K562 (cell line): ENCODE data around the gene SENP7. TPM values are rescaled to one million over a fixed set of nuclear protein-coding genes. Genes with fewer than 3 reads are reported as not detected.

Source experiments
- ATAC-seq: fragments of 200-7000 bp; cut with Tn5 transposase; 3 replicates; pipeline ENCODE4 v1.9.1; 2020; ENCODE audit warnings: moderate library complexity
- BruUV-seq: library from RNA; stranded (reverse); fragments of 400-500 nt; replicated peaks from 2 replicates; lab custom pipeline; 2021; lab: Mats Ljungman, UMichigan
- CTCF ChIA-PET: fragments of 300-600 bp; formaldehyde crosslinking; extraction: SDS; loops from one replicate; lab custom pipeline; 2021; ENCODE audit warnings: low intra/inter-chr PET ratio; lab: Yijun Ruan, JAX
- POLR2A ChIA-PET: fragments of 300-600, 350-650 bp; sonication (Branson Sonifier 250); formaldehyde crosslinking; extraction: SDS; loops from one replicate; lab custom pipeline; 2021; ENCODE audit warnings: antibody characterized with exemption, inconsistent platforms; lab: Yijun Ruan, JAX
- DNase-seq, 4 experiments: peaks; one replicate each; pipeline versions ENCODE4 v3.0.0 to v3.0.0-alpha.2; 2011 to 2018; ENCODE audit warnings: low spot score in 3 of 4, mixed read lengths in 3 of 4; ENCODE audit errors: extremely low read depth in 1 of 4
- FAIRE-seq: peaks from 2 replicates; lab custom pipeline; 2011; peaks lifted over from hg19 to GRCh38; lab: Jason Lieb, UNC
- H2AFZ ChIP-seq: 2 replicates; pipeline ENCODE4 v1.6.0; 2011; ENCODE audit warnings: low read depth, low read length, control low read depth, inconsistent platforms
- H3K27ac ChIP-seq: fragments of 200-600 bp; 3 replicates; pipeline ENCODE4 v1.8.0; 2011; ENCODE audit warnings: low read depth, mild to moderate bottlenecking, control low read depth, inconsistent platforms, low read length, moderate library complexity, mixed read lengths; ENCODE audit errors: extremely low read depth
- H3K27me3 ChIP-seq, 2 experiments: fragments of 300-600 bp in 1 of 2; 2 replicates in 1 of 2; 3 replicates in 1 of 2; pipeline versions ENCODE4 v1.6.0 to v1.8.0; 2011; ENCODE audit warnings: inconsistent platforms in 2 of 2, low read length in 2 of 2, mild to moderate bottlenecking in 1 of 2, mixed read lengths in 1 of 2, moderate library complexity in 1 of 2; ENCODE audit not compliant: control insufficient read depth in 2 of 2, insufficient read depth in 2 of 2
- H3K36me3 ChIP-seq: fragments of 300-600 bp; 3 replicates; pipeline ENCODE4 v1.8.0; 2011; ENCODE audit warnings: mild to moderate bottlenecking, low read length, inconsistent platforms; ENCODE audit not compliant: control insufficient read depth, insufficient read depth
- H3K4me1 ChIP-seq, 2 experiments: fragments of 200-600 bp in 1 of 2; replicated peaks in 1 of 2; 2 replicates in 1 of 2; 3 replicates in 1 of 2; pipeline versions ENCODE4 v1.5.1 to v1.8.0; 2011; ENCODE audit warnings: inconsistent platforms in 2 of 2, low read length in 2 of 2, mild to moderate bottlenecking in 1 of 2, mixed read lengths in 1 of 2, moderate library complexity in 1 of 2; ENCODE audit not compliant: control insufficient read depth in 2 of 2, insufficient read depth in 2 of 2
- H3K4me2 ChIP-seq: 2 replicates; pipeline ENCODE4 v1.6.1; 2011; ENCODE audit warnings: low read length, control low read depth, inconsistent platforms, mixed read lengths; ENCODE audit not compliant: insufficient read depth
- H3K4me3 ChIP-seq: fragments of 200-600 bp; sonication (generic), shearing (Covaris generic); 2 replicates; pipeline ENCODE4 v1.5.1; 2016; ENCODE audit warnings: control low read depth, inconsistent platforms
- H3K79me2 ChIP-seq: fragments of 200-600 bp; 3 replicates; pipeline ENCODE4 v1.8.0; 2011; ENCODE audit warnings: low read length, inconsistent platforms; ENCODE audit not compliant: control insufficient read depth, insufficient read depth
- H3K9ac ChIP-seq, 2 experiments: 2 replicates each; pipeline versions ENCODE4 v1.6.0 to v1.6.1; 2011; ENCODE audit warnings: low read depth in 2 of 2, low read length in 2 of 2, control low read depth in 1 of 2, inconsistent platforms in 1 of 2, mild to moderate bottlenecking in 1 of 2, mixed read lengths in 1 of 2; ENCODE audit not compliant: insufficient read depth in 1 of 2
- H3K9me1 ChIP-seq: one replicate; pipeline ENCODE4 v1.6.0; 2011; ENCODE audit warnings: inconsistent platforms, mild to moderate bottlenecking, low read length, moderate library complexity; ENCODE audit not compliant: control insufficient read depth, insufficient read depth
- H3K9me3 ChIP-seq: replicated peaks from 2 replicates; pipeline ENCODE4 v1.5.1; 2011; ENCODE audit warnings: low read depth, low read length, inconsistent platforms; ENCODE audit not compliant: control insufficient read depth, insufficient read depth
- H4K20me1 ChIP-seq: replicated peaks from 2 replicates; pipeline ENCODE4 v1.6.1; 2011; ENCODE audit warnings: low read length, inconsistent platforms, mixed read lengths; ENCODE audit not compliant: control insufficient read depth, insufficient read depth
- E2F5 ChIP-seq: sonication (generic); formaldehyde crosslinking; IDR thresholded peaks from 2 replicates; pipeline ENCODE4 v1.8.0; 2022; ENCODE audit warnings: mild to moderate bottlenecking, missing genetic modification reagents
- GTF2F1 ChIP-seq: IDR thresholded peaks from 2 replicates; pipeline ENCODE4 v1.6.1; 2011; ENCODE audit warnings: low read depth, low read length, improper control_type of control experiment
- HCFC1 ChIP-seq: IDR thresholded peaks from 2 replicates; pipeline ENCODE4 v1.6.1; 2012; ENCODE audit warnings: low read depth, low read length, improper control_type of control experiment
- IRF2 ChIP-seq: sonication (generic); formaldehyde crosslinking; IDR thresholded peaks from 2 replicates; pipeline ENCODE4 v1.8.1; 2022; ENCODE audit warnings: mild to moderate bottlenecking, missing genetic modification reagents
- KDM2B ChIP-seq: fragments of 250-450 bp; sonication (Bioruptor Pico); IDR thresholded peaks from 2 replicates; pipeline ENCODE4 v1.8.0; 2021; ENCODE audit warnings: mild to moderate bottlenecking, moderate library complexity
- KLF1 ChIP-seq: fragments of 450-650 bp; IDR thresholded peaks from 2 replicates; pipeline ENCODE4 v1.6.1; 2016; ENCODE audit warnings: missing genetic modification characterization, missing compliant biosample characterization
- L3MBTL2 ChIP-seq: fragments of 450-650 bp; IDR thresholded peaks from 2 replicates; pipeline ENCODE4 v1.6.1; 2016; ENCODE audit warnings: mild to moderate bottlenecking, moderate library complexity
- PKNOX1 ChIP-seq: fragments of 450-650 bp; IDR thresholded peaks from 2 replicates; pipeline ENCODE4 v1.6.1; 2016
- RBM15 ChIP-seq: fragments of 200-400 bp; formaldehyde crosslinking; IDR thresholded peaks from 2 replicates; pipeline ENCODE4 v1.6.1; 2018; ENCODE audit warnings: mild to moderate bottlenecking, low read length, moderate library complexity; ENCODE audit not compliant: insufficient read depth
- SRSF9 ChIP-seq: fragments of 200-400 bp; formaldehyde crosslinking; IDR thresholded peaks from 2 replicates; pipeline ENCODE4 v1.6.1; 2017; ENCODE audit warnings: low read depth, low read length, borderline replicate concordance
- THAP7 ChIP-seq: fragments of 250-450 bp; sonication (Bioruptor Pico); IDR thresholded peaks from 2 replicates; pipeline ENCODE4 v1.5.0; 2021
- ZBTB49 ChIP-seq: sonication (generic); formaldehyde crosslinking; IDR thresholded peaks from 2 replicates; pipeline ENCODE4 v1.8.0; 2022; ENCODE audit warnings: missing genetic modification reagents, mild to moderate bottlenecking, borderline replicate concordance
- in situ Hi-C: fragments of 300-500 bp; cut with MboI; formaldehyde crosslinking; loops from 4 replicates; pipeline ENCODE4 v1.15.0; 2018; ENCODE audit warnings: inconsistent platforms, mixed read lengths
- intact Hi-C: fragments of 100-400 bp; cut with micrococcal nuclease; formaldehyde crosslinking; loops from 2 replicates; pipeline ENCODE4 v1.14.2; 2022
- polyA plus RNA-seq, 8 experiments: library from polyadenylated mRNA; depleted of rRNA in 4 of 8; stranded (reverse) in 5 of 8; unstranded in 3 of 8; fragments of >200 nt; fragmentation: Nextera tagmentation in 2 of 8; fragmentation: Illumina TruSeq in 1 of 8; extraction: Ambion mirVana in 2 of 8; extraction: Trizol in 1 of 8; gene quantifications; 2 replicates each; pipeline versions ENCODE4 v1.2.1 to v1.2.3, GENCODE V29; 2011 to 2014; ENCODE audit warnings: inconsistent platforms in 1 of 8, missing spikeins in 1 of 8
- total RNA-seq, 7 experiments: library from RNA; depleted of rRNA in 6 of 7; stranded (reverse); fragments of >200 nt in 6 of 7; fragmentation: Illumina TruSeq in 2 of 7; extraction: Trizol in 2 of 7; gene quantifications; 2 replicates each; pipeline versions ENCODE4 v1.2.1 to v1.2.3, GENCODE V29; 2011 to 2021; ENCODE audit warnings: low replicate concordance in 1 of 7

The SENP7 gene
- total and polyA plus RNA-seq, 9 of the 15 experiments (the other 6 are each of a cell fraction or from before 2014, with no cell fraction given): 4.1 to 21.9 (median 10.7) TPM

GRCh38 chr3:101542957-101543356 lies 29.9 kb upstream of the SENP7 start:
- Histone ChIP-seq H3K9me3 (no peaks in the 10 kb centered on the region), H3K9ac (no peak overlapping the region; a peak in 1 of 4 replicates), H3K9me1 (no peaks in the 10 kb centered on the region), H3K4me3 (no peak overlapping the region), H2AFZ (peak overlapping the region; percentile 55; the same call in 1 of the 2 replicates)
- CTCF ChIA-PET: no interaction called here
- intact Hi-C loops: no loop called here
- TF ChIP-seq E2F5 (CRISPR knock-in tag) (no peak), THAP7 (CRISPR knock-in tag) (no peak), L3MBTL2 (no peak), IRF2 (CRISPR knock-in tag) (no peak), RBM15 (no peak), PKNOX1 (no peak), GTF2F1 (no peak), KLF1 (tag) (no peak), ZBTB49 (CRISPR knock-in tag) (no peak), SRSF9 (no peak), KDM2B (CRISPR knock-in tag) (no peak), HCFC1 (no peak)
- TF ChIP-seq, all 486 proteins: peak for 0
- DNase-seq: no peak
- Histone ChIP-seq H3K27ac (no peak overlapping the region), H4K20me1 (no peaks in the 10 kb centered on the region), H3K4me2 (no peak overlapping the region), H3K79me2 (no peaks in the 10 kb centered on the region), H3K27me3 (no peaks in the 10 kb centered on the region), H3K36me3 (no peaks in the 10 kb centered on the region), H3K4me1 (no peaks in the 10 kb centered on the region; a peak in 2 of 5 replicates)
- FAIRE-seq: no peak
- in situ Hi-C loops: no loop called here
- POLR2A ChIA-PET: interaction anchor here (0.7 kb wide), 1 partner anchor 13 kb away, joined by 3 read pairs; no protein-coding TSS in a partner anchor
- BruUV-seq: no TSS peak
- ATAC-seq: no peak
